PC-9 (cell line): ENCODE data around the gene SLC22A23.

Experiments
- EZH2 ChIP-seq: fragments of 200-600 bp; sonication (generic); IDR thresholded peaks from 2 replicates; pipeline ENCODE4 v1.8.0; 2017; ENCODE audit warnings: antibody characterized with exemption, low read depth
- TF ChIP-seq, protein P1 (sequence below): fragments of 200-600 bp; sonication (generic); conservative IDR thresholded peaks from 2 replicates; pipeline ENCODE4 v1.6.1; 2017; ENCODE audit warnings: mixed run types, antibody characterized with exemption, mild to moderate bottlenecking, moderate library complexity

DNA sequence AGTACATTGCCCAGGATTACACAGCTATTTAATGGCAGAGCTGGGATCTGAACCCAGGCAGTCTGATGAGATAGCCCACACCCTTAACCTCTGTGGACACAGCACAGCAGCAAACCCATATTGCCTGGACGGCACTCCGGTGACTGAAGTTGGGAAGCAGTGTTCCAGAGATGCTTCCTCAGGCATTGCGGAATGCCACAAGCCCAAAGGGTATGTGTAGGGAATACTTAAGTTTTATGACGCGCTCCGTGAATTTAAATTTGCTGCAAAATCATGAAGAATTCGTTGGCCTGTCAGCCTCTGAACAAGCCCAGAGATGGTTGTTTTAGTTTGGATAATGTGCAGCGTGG, 151.7 kb downstream of the SLC22A23 start:
- TF ChIP-seq EZH2, result no peak
- TF ChIP-seq, protein P1, sequence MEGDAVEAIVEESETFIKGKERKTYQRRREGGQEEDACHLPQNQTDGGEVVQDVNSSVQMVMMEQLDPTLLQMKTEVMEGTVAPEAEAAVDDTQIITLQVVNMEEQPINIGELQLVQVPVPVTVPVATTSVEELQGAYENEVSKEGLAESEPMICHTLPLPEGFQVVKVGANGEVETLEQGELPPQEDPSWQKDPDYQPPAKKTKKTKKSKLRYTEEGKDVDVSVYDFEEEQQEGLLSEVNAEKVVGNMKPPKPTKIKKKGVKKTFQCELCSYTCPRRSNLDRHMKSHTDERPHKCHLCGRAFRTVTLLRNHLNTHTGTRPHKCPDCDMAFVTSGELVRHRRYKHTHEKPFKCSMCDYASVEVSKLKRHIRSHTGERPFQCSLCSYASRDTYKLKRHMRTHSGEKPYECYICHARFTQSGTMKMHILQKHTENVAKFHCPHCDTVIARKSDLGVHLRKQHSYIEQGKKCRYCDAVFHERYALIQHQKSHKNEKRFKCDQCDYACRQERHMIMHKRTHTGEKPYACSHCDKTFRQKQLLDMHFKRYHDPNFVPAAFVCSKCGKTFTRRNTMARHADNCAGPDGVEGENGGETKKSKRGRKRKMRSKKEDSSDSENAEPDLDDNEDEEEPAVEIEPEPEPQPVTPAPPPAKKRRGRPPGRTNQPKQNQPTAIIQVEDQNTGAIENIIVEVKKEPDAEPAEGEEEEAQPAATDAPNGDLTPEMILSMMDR, result no peak
